SK-N-SH (cell line): ENCODE measurements around the gene FBXO36.

Source experiments
- CTCF ChIP-seq: fragments of 200-600 bp; sonication (generic); IDR thresholded peaks from 2 replicates; pipeline ENCODE4 v1.6.1; 2017; ENCODE audit warnings: antibody characterized with exemption, mild to moderate bottlenecking, moderate library complexity
- FOSL2 ChIP-seq: IDR thresholded peaks from 2 replicates; pipeline ENCODE4 v1.4.0; 2012; ENCODE audit warnings: low read depth, mild to moderate bottlenecking, moderate library complexity, borderline replicate concordance
- FOXJ3 ChIP-seq: sonication (generic); formaldehyde crosslinking; IDR thresholded peaks from 2 replicates; pipeline ENCODE4 v1.5.1; 2020; ENCODE audit warnings: mild to moderate bottlenecking, missing genetic modification reagents
- GABPA ChIP-seq: IDR thresholded peaks from 2 replicates; pipeline ENCODE4 v1.4.0; 2012; ENCODE audit warnings: low read depth, mild to moderate bottlenecking
- GATA2 ChIP-seq: sonication (generic); formaldehyde crosslinking; IDR thresholded peaks from 2 replicates; pipeline ENCODE4 v1.5.0; 2020; ENCODE audit warnings: mild to moderate bottlenecking, missing genetic modification reagents
- MAX ChIP-seq: IDR thresholded peaks from 2 replicates; pipeline ENCODE4 v1.4.0; 2012; ENCODE audit warnings: low read depth
- MXI1 ChIP-seq: IDR thresholded peaks from 2 replicates; pipeline ENCODE4 v1.6.1; 2012; ENCODE audit warnings: mild to moderate bottlenecking, low read depth, low read length, improper control_type of control experiment
- POLR2AphosphoS5 ChIP-seq: IDR thresholded peaks from 2 replicates; pipeline ENCODE4 v1.6.1; 2012; ENCODE audit warnings: low read depth, low read length
- RAD21 ChIP-seq: IDR thresholded peaks from 2 replicates; pipeline ENCODE4 v1.6.1; 2012; ENCODE audit warnings: mild to moderate bottlenecking, low read length
- RXRA ChIP-seq: IDR thresholded peaks from 2 replicates; pipeline ENCODE4 v1.4.0; 2012; ENCODE audit warnings: low read depth, mild to moderate bottlenecking, borderline replicate concordance
- SIN3A ChIP-seq: IDR thresholded peaks from 2 replicates; pipeline ENCODE4 v1.6.1; 2012; ENCODE audit warnings: low read depth, mild to moderate bottlenecking, low read length, moderate library complexity, borderline replicate concordance
- TCF12 ChIP-seq: IDR thresholded peaks from 2 replicates; pipeline ENCODE4 v1.4.0; 2012
- TEAD4 ChIP-seq: IDR thresholded peaks from 2 replicates; pipeline ENCODE4 v1.4.0; 2012; ENCODE audit warnings: mild to moderate bottlenecking, borderline replicate concordance; ENCODE audit not compliant: insufficient read depth
- YY1 ChIP-seq: IDR thresholded peaks from 2 replicates; pipeline ENCODE4 v1.4.0; 2012; ENCODE audit warnings: low read depth, mild to moderate bottlenecking

GRCh38 chr2:230011617-230012016 is 89.3 kb downstream of the FBXO36 start:
- TF ChIP-seq RXRA (no peak), CTCF (no peak), POLR2AphosphoS5 (no peak), GABPA (no peak), YY1 (no peak), SIN3A (no peak), TEAD4 (no peak), FOXJ3 (CRISPR knock-in tag) (no peak), RAD21 (no peak), TCF12 (no peak), FOSL2 (no peak), GATA2 (no peak), MXI1 (no peak), MAX (no peak)
